NOMO-1 treated with dmso at 0.1 percent for 144 hours (cell line): ENCODE measurements around the gene DYNC2I2.
A peak's percentile ranks its signal among the peaks of the same experiment; 100 is the strongest.
"Not testable (repeated sequence)": the region's sequence is repeated elsewhere in the genome, so short reads cannot be mapped to it uniquely, and the experiment has no call there.

ENCODE experiments used
- DNase-seq: peaks from one replicate; lab custom pipeline; 2025; ENCODE audit not compliant: unreplicated experiment; lab: John Stamatoyannopoulos, UW

Gene DYNC2I2

DNA sequence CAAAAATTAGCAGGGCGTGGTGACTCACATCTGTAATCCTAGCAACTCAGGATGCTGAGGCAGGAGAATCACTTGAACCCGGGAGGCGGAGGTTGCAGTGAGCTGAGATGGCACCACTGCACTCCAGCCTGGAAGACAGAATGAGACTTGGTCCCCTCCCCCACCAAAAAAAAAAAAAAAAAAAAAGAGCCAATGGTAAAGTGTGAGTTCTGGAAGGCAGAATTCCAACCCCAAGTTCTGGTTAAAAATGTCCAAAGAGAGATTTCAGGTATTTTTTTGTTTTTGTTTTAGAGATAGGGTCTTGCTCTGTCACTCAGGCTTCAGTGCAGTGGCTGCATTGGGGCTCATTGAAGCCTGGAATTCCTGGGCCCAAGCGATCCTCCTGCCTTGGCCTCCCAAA lies 30.8 kb upstream of the DYNC2I2 start:
- no peak for DNase-seq

DNA sequence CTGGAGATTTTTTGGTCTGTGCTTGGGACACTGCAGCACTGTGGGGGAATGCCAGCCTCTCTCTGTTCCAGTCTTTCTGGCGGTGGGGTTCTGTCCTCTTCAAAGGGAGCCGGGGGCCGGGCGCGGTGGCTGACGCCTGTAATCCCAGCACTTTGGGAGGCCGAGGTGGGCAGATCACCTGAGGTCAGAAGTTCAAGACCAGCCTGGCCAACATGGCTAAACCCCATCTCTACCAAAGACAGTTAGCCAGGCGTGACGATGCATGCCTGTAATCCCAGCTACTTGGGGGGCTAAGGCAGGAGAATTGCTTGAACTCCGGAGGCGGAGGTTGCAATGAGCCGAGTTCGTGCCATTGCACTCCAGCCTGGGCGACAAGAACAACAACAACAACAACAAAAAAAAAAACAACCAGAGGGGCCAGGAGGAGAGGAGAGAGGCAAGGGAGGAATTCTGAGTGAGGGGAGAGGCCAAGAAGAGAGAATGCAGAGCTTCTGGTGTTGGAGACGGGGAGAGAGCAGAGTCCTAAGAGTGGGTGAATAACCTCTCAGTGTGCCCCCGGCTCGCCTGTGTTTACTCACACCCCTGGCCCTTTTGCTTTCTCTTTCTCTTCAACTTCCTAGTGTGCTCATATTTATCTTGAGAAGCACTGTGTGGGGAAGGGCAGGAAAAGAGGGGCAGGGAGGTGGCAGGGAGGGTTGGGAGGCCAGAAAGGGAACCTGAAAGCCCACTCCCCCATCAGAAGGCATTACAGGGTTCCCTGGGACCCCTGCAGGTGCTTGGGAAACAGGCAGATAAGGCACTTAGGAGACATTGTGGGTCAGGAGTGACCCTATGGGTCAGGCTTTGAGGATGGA lies 29.2 kb upstream of the DYNC2I2 start:
- DNase-seq: peak; percentile 4

DNA sequence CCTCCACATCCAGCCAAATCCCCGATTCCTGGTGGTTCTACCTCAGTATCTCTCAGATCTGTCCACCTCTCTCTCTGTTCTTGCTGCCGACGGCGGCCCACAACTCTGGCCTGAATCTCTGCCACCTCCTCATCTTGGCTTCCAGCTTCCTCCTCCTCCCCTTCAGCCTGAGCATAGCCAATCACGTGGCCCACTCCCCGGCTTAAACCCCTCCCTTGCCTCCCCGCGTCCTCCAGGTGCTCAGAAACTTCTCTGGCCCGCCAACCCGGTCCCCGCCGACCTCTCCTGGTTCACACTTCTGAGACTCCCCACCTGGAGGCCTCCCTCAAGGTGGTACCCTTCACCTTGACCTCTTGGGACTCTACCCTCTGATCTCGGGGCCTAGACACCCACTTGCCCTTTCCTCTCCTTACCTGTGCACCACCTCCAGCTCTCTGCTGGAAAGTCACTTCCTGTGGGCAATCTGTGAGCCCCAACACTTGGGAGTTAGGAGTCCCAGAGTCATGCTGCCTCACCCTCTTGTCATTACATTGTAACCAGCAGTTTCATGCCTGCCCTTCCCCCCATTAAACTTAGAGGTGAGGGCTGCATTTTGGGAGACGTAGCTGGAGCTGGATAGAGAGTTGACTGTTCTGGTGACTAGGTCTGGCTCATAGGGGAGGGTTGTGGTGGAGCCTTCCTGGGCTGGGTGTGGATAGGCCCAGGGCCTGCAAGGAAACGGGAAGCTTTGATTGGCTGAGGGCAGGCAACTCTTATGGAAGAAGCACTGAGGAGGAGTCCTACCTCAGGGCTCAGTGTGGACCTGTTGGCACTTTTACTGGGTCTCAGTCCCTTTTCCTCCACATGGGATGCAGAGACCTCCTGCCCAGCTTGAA lies 27.9 kb upstream of the DYNC2I2 start:
- peak; percentile 80 for DNase-seq

DNA sequence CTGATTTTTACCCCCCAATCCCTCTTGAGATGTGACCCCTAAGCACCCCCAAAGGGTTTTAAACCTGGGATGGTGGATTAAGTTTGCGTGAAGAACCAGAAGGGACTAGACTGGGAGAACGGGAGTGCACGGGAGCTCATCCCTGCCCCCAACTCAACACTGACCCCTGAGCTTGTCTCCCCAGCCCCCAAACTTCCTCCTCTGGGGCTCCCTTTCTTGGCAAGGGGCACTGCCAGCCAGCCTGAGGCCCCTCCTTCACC lies 27.3 kb upstream of the DYNC2I2 start:
- peak; percentile 33 for DNase-seq

DNA sequence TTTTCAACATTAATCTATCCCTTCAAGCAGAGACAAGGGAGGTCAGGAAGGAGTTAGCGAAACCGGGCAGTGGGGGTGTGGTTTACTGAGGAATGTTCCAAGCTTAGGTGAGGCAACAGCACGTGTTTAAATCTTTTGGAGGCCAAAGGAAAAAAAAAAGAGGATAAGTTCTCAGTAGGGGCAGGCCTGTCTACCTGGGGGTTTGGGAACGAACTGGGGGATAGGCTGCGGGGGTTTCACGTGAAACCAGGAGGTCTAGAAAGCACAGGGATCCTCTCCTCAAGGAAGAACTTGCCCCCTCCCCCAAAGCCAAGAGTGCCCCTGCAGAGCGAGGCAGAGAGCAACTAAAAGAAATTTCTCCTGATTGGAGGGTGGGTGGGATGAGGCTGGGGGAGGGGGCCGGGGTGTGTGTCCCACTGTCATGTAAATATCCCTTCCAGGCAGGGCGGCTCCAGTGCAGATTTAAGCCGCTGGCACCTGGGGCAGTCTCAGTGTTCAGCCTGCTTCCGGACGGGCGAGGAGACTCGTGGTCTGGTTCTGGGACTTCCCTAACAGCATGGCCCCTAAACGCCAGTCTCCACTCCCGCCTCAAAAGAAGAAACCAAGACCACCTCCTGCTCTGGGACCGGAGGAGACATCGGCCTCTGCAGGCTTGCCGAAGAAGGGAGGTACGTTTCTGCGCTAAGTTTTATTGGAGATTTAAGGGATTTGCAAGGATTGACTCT lies 26.9 kb upstream of the DYNC2I2 start:
- DNase-seq: peak; percentile 51

DNA sequence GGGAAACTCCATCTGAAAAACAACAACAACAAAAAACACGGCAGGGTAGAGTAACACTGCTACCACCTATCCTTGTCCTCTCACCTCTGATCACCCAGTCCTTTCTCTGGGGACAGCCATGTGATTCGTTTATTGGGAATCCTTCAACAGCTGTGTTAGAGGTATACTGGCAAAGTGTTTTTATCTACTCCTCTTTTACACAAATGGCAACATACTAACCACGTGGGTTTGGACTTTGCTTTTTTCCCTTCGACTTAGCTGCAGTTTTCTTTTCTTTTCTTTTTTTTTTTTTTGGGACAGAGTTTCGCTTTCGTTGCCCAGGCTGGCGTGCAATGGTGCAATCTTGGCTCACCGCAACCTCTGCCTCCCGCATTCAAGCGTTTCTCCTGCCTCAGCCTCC lies 21.1 kb upstream of the DYNC2I2 start:
- DNase-seq: no peak

DNA sequence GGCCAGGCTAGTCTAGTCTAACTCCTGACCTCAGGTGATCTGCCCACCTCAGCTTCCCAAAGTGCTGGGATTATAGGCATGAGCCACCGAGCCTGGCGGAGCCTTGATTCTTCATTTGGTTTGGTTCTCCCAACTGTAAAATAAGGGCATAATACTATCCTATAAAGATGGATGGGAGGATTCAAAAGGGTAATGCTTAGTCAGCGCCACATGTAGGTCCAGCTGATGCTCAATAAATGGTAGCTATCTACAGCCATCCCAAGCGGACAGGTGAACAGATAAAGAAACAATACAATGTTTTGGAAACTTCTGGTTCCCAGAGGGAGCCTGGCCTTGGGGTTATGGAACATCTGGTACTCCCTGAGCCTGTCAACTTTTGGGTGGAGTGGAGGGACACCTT lies 18.7 kb upstream of the DYNC2I2 start:
- no peak for DNase-seq

DNA sequence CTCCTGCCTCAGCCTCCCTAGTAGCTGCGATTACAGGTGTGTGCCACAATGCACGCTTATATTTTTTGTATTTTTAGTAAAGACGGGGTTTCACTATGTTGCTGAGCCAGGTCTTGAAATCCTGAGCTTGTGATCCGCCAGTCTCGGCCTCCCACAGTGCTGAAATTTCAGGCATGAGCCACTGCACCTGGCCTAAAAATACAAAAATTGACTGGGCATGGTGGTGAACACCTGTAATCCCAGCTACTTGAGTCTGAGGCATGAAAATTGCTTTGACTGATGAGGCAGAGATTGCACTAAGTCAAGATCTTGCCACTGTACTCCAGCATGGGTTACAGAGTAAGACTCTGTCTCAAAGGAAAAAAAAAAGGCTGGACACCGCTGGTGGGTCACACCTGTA lies 13.1 kb upstream of the DYNC2I2 start:
- no peak for DNase-seq

DNA sequence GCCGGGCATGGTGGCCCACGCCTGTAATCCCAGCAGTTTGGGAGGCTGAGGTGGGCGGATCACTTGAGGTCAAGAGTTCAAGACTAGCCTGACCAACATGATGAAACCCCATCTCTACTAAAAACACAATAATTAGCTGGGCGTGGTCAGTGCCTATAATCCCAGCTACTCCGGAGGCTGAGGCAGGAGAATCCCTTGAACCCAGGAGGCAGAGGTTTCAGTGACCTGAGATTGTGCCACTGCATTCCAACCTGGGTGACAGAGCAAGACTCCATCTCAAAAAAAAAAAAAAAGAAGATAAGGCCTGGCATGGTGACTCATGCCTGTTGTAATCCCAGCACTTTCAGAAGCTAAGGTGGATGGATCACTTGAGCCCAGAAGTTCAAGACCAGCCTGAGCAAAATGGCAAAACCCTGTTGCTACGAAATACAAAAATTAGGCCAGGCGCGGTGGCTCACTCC lies 9.9 kb upstream of the DYNC2I2 start:
- not testable (repeated sequence) for DNase-seq

DNA sequence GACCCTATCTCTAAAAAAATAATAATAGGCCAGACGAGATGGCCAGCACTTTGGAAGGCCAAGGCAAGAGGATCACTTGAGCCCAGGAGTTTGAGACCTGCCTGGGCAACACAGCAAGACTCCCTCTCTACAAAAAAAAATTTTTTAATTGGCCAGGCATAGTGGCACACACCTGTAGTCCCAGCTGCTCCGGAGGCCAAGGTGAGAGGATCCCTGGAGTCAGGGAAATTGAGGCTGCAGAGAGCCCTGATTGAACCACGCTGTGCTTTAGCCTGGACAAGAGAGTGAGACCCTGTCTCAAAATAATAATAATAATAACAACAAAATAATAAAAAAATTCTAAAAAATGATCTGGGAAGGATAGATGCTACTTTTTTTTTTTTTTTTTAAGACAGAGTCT lies 1.1 kb upstream of the DYNC2I2 start:
- no peak for DNase-seq

DNA sequence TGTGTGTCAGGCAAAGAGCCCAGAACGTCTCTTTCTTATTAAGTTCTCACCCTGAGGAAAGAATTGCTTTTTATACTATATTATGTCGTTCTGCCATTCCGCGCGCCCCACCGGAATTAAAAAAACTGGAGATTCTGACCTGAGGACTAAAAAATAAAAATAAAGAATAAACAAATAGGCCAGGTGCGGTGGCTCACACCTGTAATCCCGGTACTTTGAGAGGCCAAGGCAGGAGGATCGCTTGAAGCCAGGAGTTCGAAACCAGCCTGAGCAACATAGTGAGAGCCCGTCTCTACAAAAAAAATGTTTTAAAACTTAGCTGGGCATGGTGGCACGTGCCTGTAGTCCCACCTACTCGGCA lies 677 bp upstream of the DYNC2I2 start:
- DNase-seq: no peak

DNA sequence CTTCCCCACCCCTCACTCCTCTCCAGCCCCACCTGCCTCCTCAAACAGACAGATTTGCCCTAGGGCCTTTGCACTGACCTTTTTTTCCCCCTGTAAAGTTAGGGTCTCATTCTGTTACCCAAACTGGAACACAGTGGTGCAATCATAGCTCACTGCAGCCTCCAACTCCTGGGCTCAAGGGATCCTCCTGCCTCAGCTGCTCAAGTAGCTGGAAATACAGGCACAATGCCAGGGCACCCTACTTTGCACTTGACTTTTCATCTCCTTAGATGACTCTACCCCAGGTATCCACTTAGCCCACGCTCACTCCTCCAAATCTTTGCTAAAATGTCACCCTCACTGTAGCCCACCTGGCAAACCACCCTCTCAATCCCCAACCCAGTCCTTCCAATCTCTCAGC lies 2.2 kb downstream of the DYNC2I2 start:
- DNase-seq: no peak

DNA sequence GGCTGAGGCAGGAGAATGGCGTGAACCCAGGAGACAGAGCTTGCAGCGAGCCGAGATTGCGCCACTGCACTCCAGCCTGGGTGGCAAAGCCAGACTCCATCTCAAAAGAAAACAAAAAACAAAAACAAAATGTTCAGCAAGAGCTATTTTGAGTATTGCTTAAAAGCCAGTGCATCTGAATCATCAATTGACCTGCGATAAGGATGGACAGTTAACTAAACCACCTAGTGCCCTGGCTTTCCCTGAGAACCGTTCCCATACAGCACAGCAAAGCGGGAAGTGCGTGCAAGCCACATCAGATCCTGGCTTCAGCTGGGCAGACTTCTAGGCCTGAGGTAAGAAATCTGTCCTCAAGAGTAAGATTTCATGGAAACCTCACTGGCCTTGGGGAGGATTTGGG lies 2.7 kb downstream of the DYNC2I2 start:
- DNase-seq: no peak

DNA sequence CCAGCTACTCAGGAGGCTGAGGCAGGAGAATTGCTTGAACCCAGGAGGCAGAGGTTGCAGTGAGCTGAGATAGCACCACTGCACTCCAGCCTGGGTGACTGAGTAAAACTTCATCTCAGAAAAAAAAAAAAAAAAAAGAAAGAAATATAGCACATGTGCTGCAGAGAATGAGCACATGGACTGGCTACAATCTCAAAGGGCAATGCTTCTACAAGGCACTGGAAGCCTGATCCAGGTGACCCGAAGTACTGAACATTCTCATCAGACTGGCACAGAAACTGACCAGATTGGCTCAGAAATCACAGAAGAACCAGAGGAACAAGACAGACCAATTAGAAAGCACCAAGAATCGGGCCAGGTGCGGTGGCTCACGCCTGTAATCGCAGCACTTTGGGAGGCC lies 4.8 kb downstream of the DYNC2I2 start:
- no peak for DNase-seq

DNA sequence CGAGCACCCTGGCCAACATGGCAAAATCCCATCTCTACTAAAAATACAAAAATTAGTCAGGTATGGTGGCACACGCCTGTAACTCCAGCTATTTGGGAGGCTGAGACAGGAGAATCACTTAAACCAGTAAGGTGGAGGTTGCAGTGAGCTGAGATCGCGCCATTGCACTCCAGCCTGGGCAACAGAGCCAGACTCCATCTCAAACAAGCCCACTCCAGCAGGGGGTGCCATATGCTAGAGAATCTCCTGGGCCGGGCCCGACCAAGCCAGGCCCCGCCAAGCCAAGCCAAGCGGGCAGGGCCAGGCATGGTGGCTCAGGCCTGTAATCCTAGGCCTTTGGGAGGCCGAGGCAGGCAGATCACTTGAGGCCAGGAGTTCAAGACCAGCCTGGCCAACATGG lies 8.4 kb downstream of the DYNC2I2 start:
- peak; percentile 3 for DNase-seq

DNA sequence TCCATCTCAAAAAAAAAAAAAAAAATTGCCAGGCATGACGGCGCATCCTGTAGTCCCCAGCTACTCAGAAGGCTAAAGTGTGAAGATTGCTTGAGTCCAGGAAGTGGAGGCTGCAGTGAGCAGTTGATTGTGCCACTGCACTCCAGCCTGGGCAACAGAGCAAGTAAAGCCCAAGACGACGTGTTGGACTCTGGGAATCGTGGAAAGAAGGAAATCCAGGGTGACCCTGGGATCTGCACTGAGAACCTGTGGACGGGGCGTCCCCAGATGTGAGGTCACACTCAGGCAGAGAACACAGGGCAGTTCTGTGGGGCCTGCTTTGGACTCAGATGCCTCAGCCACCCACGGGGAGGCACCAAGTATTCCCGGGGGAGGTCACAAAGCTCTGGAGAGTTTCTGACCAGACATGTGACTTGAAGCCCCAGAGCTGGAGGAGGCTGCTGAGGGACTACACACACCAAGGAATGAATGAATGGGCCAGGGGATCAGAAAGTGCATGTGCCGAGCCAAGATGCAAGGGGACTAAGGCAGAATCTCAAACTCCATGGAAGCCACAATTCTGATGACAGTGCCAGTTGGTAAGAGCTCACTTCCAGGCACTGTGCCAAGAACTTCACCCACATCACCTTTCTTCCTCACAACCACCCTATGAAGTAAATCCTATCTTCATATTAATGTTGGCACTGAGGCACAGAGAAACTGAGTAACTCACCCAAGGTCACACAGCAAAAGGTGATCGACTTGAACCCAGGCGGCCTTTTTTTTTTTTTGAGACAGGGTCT lies 12.9 kb downstream of the DYNC2I2 start:
- no peak for DNase-seq

DNA sequence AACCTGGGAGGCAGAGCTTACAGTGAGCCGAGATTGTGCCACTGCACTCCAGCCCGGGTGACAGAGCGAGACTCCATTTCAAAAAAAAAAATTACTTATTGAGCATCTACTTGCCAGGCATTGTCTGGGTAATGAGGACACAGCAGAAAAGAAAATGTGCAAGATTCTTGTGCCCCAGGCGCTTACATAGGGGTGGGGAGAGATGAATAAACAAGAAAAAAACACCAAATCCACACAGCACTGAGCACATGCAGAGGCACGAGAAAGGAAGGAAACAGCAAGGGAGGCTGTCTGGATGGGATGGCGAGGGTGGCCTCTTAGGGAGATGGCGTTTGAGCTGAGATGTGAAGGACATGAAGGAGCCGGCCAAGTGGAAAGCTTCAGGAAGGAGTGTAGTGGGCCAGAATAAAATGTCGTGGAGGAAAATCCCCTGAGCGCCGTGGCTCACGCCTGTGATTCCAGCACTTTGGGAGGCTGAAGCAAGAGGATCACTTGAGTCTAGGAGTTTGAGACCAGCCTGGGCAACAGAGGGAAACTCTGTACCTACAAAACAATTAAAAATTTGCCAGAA lies 13.9 kb downstream of the DYNC2I2 start:
- DNase-seq: no peak

DNA sequence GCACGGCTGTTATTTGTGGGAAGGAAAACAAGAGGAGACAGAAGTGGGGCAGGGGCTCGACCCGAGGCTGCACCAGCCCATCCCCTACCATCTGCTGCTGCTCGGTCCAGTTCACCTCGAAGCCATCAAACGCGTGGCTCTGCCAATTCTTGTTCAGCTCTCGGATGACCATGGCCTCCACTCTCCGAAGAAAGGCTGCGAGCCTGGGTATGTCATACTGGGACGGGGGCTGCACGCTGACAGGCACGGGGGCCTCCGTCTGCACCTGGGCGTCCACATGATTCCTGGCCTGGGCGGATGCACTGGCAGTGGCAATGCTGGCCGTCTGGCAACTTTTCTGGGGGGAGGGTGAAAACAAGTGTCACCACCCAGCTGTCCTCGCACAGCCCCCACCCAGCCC lies 16.0 kb downstream of the DYNC2I2 start:
- DNase-seq: no peak

DNA sequence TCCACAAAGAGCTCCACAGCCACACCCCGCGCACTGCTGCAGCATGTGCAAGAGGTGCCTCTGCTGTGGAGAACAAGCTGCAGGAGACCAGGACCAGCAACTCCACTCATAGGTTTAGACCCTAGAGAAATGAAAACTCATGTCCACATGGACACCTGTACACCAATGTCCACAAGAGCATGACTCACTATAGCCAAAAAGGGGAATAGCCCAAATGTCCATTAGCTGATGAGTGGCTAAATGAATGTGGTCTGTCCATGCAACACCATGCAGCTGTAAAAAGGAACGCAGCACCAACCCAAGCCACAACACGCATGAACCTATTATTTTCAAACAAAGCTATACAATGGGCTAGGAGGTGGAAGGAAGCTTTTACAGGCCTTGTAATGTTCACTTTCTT lies 18.1 kb downstream of the DYNC2I2 start:
- no peak for DNase-seq

DNA sequence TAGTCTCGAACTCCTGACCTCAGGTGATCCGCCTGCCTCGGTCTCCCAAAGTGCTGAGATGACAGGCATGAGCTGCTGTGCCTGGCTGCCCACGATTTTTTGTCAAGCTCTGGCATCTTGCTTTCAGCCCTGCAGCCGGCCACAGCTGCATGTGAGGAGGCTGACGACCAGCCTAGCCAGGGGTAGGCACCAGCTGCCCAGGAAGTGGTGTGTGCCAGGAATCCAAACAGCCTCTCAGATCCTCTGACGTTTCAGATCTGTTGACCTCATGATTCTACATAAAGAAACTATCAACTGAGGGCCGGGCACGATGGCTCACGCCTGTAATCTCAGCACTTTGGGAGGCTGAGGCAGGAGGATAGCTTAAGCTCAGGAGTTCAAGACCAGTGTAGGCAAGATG lies 19.0 kb downstream of the DYNC2I2 start:
- no peak for DNase-seq
